GM12878 (cell line): ENCODE data around the gene TAX1BP1. TPM values are rescaled to one million over a fixed set of nuclear protein-coding genes. Genes with fewer than 3 reads are reported as not detected.

Experiments
- ATAC-seq: fragments of 200-7000 bp; cut with Tn5 transposase; 3 replicates; pipeline ENCODE4 v1.9.1; 2020; ENCODE audit warnings: mild to moderate bottlenecking, moderate library complexity
- BruUV-seq: library from RNA; stranded (reverse); fragments of 400-500 nt; replicated peaks from 2 replicates; lab custom pipeline; 2021; lab: Mats Ljungman, UMichigan
- CTCF ChIA-PET: fragments of 300-600 bp; sonication (Branson Sonifier 250); formaldehyde crosslinking; extraction: SDS; loops from one replicate; lab custom pipeline; 2021; ENCODE audit warnings: inconsistent platforms; lab: Yijun Ruan, JAX
- POLR2A ChIA-PET: fragments of 350-600 bp; formaldehyde crosslinking; extraction: SDS; loops from one replicate; lab custom pipeline; 2021; ENCODE audit warnings: inconsistent platforms; lab: Charles Lee
- RAD21 ChIA-PET: fragments of 300-600 bp; sonication (Branson Sonifier 250); formaldehyde crosslinking; loops from one replicate; lab custom pipeline; 2023; ENCODE audit warnings: antibody characterized with exemption; ENCODE audit not compliant: unreplicated experiment; lab: Charles Lee
- SMC1A ChIA-PET: fragments of 300-600 bp; sonication (Branson Sonifier 250); formaldehyde crosslinking; loops from one replicate; lab custom pipeline; 2023; ENCODE audit not compliant: unreplicated experiment, uncharacterized antibody; lab: Charles Lee
- DNase-seq: peaks from one replicate; pipeline ENCODE4 v3.0.0-alpha.2; 2011; ENCODE audit warnings: low read depth, low spot score
- FAIRE-seq: peaks from 3 replicates; lab custom pipeline; 2011; peaks lifted over from hg19 to GRCh38; lab: Jason Lieb, UNC
- H2AFZ ChIP-seq: 2 replicates; pipeline ENCODE4 v1.6.0; 2011; ENCODE audit warnings: low read depth, low read length, control low read depth; ENCODE audit not compliant: control insufficient read depth
- H3K27ac ChIP-seq: 2 replicates; pipeline ENCODE4 v1.5.1; 2011; ENCODE audit warnings: control low read depth; ENCODE audit not compliant: control insufficient read depth, insufficient read depth
- H3K27me3 ChIP-seq, 2 experiments: replicated peaks in 1 of 2; 2 replicates each; pipeline versions ENCODE4 v1.6.0 to v1.6.1; 2011; ENCODE audit warnings: low read length in 1 of 2; ENCODE audit not compliant: control insufficient read depth in 2 of 2, insufficient read depth in 2 of 2
- H3K36me3 ChIP-seq, 2 experiments: 2 replicates each; pipeline ENCODE4 v1.5.1; 2011; ENCODE audit warnings: low read length in 1 of 2; ENCODE audit not compliant: control insufficient read depth in 2 of 2, insufficient read depth in 2 of 2
- H3K4me1 ChIP-seq: 2 replicates; pipeline ENCODE4 v1.6.1; 2011; ENCODE audit warnings: mild to moderate bottlenecking, low read length, moderate library complexity, mixed read lengths; ENCODE audit not compliant: control insufficient read depth, insufficient read depth
- H3K4me2 ChIP-seq: 2 replicates; pipeline ENCODE4 v1.6.0; 2011; ENCODE audit warnings: control low read depth; ENCODE audit not compliant: control insufficient read depth, insufficient read depth
- H3K4me3 ChIP-seq: fragments of 200-600 bp; sonication (generic); 2 replicates; pipeline ENCODE4 v1.5.1; 2016
- H3K79me2 ChIP-seq: 2 replicates; pipeline ENCODE4 v1.6.0; 2011; ENCODE audit warnings: low read length; ENCODE audit not compliant: control insufficient read depth, insufficient read depth
- H3K9ac ChIP-seq: 2 replicates; pipeline ENCODE4 v1.8.0; 2011; ENCODE audit warnings: low read length, control low read depth, mixed read lengths; ENCODE audit not compliant: control insufficient read depth, insufficient read depth
- H3K9me3 ChIP-seq: replicated peaks from 3 replicates; pipeline ENCODE4 v1.5.1; 2011; ENCODE audit warnings: mild to moderate bottlenecking, low read length; ENCODE audit not compliant: control insufficient read depth, insufficient read depth
- H4K20me1 ChIP-seq: 2 replicates; pipeline ENCODE4 v1.6.0; 2011; ENCODE audit not compliant: control insufficient read depth, insufficient read depth
- DPF2 ChIP-seq: fragments of 450-650 bp; IDR thresholded peaks from 2 replicates; pipeline ENCODE4 v1.6.1; 2017; ENCODE audit warnings: mild to moderate bottlenecking
- ETV6 ChIP-seq, 2 experiments: fragments of 450-650 bp in 1 of 2; IDR thresholded peaks in 1 of 2; conservative IDR thresholded peaks in 1 of 2; 2 replicates each; pipeline ENCODE4 v1.6.1; 2014; ENCODE audit warnings: antibody characterized with exemption in 1 of 2, borderline replicate concordance in 1 of 2, low read depth in 1 of 2, mild to moderate bottlenecking in 1 of 2, moderate library complexity in 1 of 2
- FOXK2 ChIP-seq: fragments of 450-650 bp; IDR thresholded peaks from 2 replicates; pipeline ENCODE4 v1.6.1; 2017; ENCODE audit warnings: mild to moderate bottlenecking, moderate library complexity
- NR2C1 ChIP-seq: fragments of 450-650 bp; IDR thresholded peaks from 2 replicates; pipeline ENCODE4 v1.6.1; 2017; ENCODE audit warnings: antibody characterized with exemption, mild to moderate bottlenecking, moderate library complexity
- POLR2A ChIP-seq: IDR thresholded peaks from 2 replicates; pipeline ENCODE4 v1.6.1; 2011; ENCODE audit warnings: low read depth, mild to moderate bottlenecking, low read length
- SMARCA5 ChIP-seq: fragments of 450-650 bp; IDR thresholded peaks from 2 replicates; pipeline ENCODE4 v1.6.1; 2017; ENCODE audit warnings: mild to moderate bottlenecking
- SMC3 ChIP-seq: IDR thresholded peaks from 2 replicates; pipeline ENCODE4 v1.6.1; 2011; ENCODE audit warnings: low read length, improper control_type of control experiment, borderline replicate concordance
- SPI1 ChIP-seq: IDR thresholded peaks from 2 replicates; pipeline ENCODE4 v1.6.1; 2011; ENCODE audit warnings: low read depth, mild to moderate bottlenecking, low read length, moderate library complexity, borderline replicate concordance; ENCODE audit not compliant: insufficient read depth
- SREBF2 ChIP-seq: IDR thresholded peaks from 2 replicates; pipeline ENCODE4 v1.6.1; 2012; ENCODE audit warnings: mild to moderate bottlenecking, low read length
- STAT1 ChIP-seq: fragments of 450-650 bp; conservative IDR thresholded peaks from 2 replicates; pipeline ENCODE4 v1.6.1; 2014; ENCODE audit warnings: antibody characterized with exemption, mild to moderate bottlenecking
- SUZ12 ChIP-seq: fragments of 200-600 bp; sonication (generic); IDR thresholded peaks from one replicate; pipeline ENCODE4 v1.6.1; 2018; ENCODE audit warnings: antibody characterized with exemption, mild to moderate bottlenecking; ENCODE audit not compliant: unreplicated experiment
- ZNF622 ChIP-seq: fragments of 450-650 bp; IDR thresholded peaks from 2 replicates; pipeline ENCODE4 v1.6.1; 2017; ENCODE audit warnings: mild to moderate bottlenecking, inconsistent platforms
- WGBS: methylation state at CpG from one replicate; pipeline ENCODE4 v1.1.6; 2016; ENCODE audit warnings: low lambda C conversion rate; ENCODE audit not compliant: insufficient replicate concordance, insufficient coverage; ENCODE audit errors: missing lambda C conversion rate; 5-methylcytosine and 5-hydroxymethylcytosine counted together
- in situ Hi-C: fragments of 300-500 bp; cut with MboI; formaldehyde crosslinking; loops from 9 replicates; pipeline ENCODE4 v1.14.3; 2018; ENCODE audit warnings: mixed read lengths
- intact Hi-C: fragments of 100-400 bp; cut with micrococcal nuclease; formaldehyde crosslinking; loops from one replicate; pipeline ENCODE4 v1.14.2; 2022; ENCODE audit not compliant: unreplicated experiment
- polyA plus RNA-seq, 11 experiments: library from polyadenylated mRNA; depleted of rRNA in 4 of 11; unstranded in 6 of 11; stranded (reverse) in 5 of 11; fragments of >200 nt; fragmentation: Nextera tagmentation in 4 of 11; fragmentation: Illumina TruSeq in 1 of 11; extraction: Ambion mirVana in 4 of 11; extraction: Trizol in 1 of 11; gene quantifications; 1 replicate in 1 of 11; 2 replicates in 10 of 11; pipeline versions ENCODE4 v1.2.1 to v1.2.3, GENCODE V29; 2011 to 2016; ENCODE audit warnings: inconsistent platforms in 2 of 11, missing spikeins in 2 of 11, low read depth in 1 of 11
- total RNA-seq, 4 experiments: library from RNA; depleted of rRNA in 3 of 4; stranded (reverse); fragments of >200 nt in 3 of 4; fragmentation: Illumina TruSeq in 1 of 4; extraction: Trizol in 1 of 4; gene quantifications; 2 replicates each; pipeline versions ENCODE4 v1.2.1 to v1.2.3, GENCODE V29; 2013 to 2021
- TF ChIP-seq, protein P1 (sequence below): IDR thresholded peaks from 2 replicates; pipeline ENCODE4 v1.6.1; 2012; ENCODE audit warnings: low read depth, low read length, improper control_type of control experiment
- TF ChIP-seq, protein P2 (sequence below): IDR thresholded peaks from 2 replicates; pipeline ENCODE4 v1.6.1; 2011; ENCODE audit warnings: borderline replicate concordance, low read depth, mild to moderate bottlenecking, moderate library complexity, mixed read lengths, low read length; ENCODE audit not compliant: insufficient read depth; ENCODE audit errors: extremely low read length
- TF ChIP-seq, protein P3 (sequence below): fragments of 450-650 bp; IDR thresholded peaks from 2 replicates; pipeline ENCODE4 v1.6.1; 2017; ENCODE audit warnings: mild to moderate bottlenecking, moderate library complexity
- TF ChIP-seq, protein P4 (sequence below): fragments of 450-650 bp; IDR thresholded peaks from 2 replicates; pipeline ENCODE4 v1.6.1; 2017; ENCODE audit warnings: antibody characterized with exemption, mild to moderate bottlenecking, moderate library complexity

The TAX1BP1 gene
- total and polyA plus RNA-seq, 10 of the 15 experiments (the other 5 are each of a cell fraction or from before 2014, with no cell fraction given): 30.8 to 105 (median 52.0) TPM

DNA sequence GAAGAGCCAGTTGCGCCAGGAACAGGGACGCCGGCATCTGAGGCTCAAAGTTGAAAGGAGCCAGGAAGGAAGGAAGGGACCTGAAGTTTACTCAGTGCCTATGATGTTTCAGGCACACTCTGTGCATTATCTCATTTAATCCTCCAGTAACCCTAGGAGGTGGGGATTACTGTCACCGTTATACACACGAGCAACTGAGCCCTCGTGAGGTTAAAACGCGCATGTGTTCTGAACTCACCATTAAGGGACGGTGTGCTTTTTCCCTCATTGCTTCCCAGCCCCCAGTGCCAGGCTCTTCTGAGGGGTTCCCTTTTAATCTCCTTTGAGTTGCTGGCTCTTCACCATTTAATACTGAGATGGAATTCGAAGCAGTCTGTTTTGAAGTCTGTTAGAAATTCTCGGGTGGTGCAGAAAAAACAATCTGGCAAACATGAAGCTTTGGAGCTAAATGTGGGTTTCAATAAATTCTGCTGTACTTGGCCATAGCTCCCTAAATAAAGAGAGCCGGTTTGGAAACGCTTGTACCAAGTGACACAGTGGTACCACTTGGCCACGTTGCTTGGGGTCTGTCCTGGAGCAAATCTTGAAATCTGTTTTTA is 102.2 kb downstream of the TAX1BP1 start:
- H3K27ac ChIP-seq: no peak overlapping the region
- FAIRE-seq (no peak), ATAC-seq (no peak), DNase-seq (no peak)
- no peaks in the 10 kb centered on the region for H4K20me1 ChIP-seq
- H3K4me3 ChIP-seq: no peak overlapping the region
- intact Hi-C loops: loop anchor here (5.0 kb wide), 1 partner anchor 80 kb away; no protein-coding TSS in a partner anchor
- no peaks in the 10 kb centered on the region for H3K79me2 ChIP-seq
- ChIA-PET CTCF (no interaction called here), SMC1A (interaction anchor here (0.6 to 1.0 kb wide), 2 partner anchors 17 to 79 kb away, joined by 3 to 4 read pairs; no protein-coding TSS in a partner anchor), RAD21 (no interaction called here), POLR2A (no interaction called here)
- in situ Hi-C loops: no loop called here
- H3K36me3 ChIP-seq: no peaks in the 10 kb centered on the region
- WGBS: 59% methylated on average over 14 of the region's 14 CpGs
- no peak overlapping the region for H2AFZ ChIP-seq
- no TSS peak for BruUV-seq
- no peaks in the 10 kb centered on the region for H3K9me3 ChIP-seq
- H3K9ac ChIP-seq: no peak overlapping the region
- no peaks in the 10 kb centered on the region for H3K27me3 ChIP-seq
- H3K4me1 ChIP-seq: no peaks in the 10 kb centered on the region
- H3K4me2 ChIP-seq: no peak overlapping the region
- no peak for TF ChIP-seq ZNF622
- no peak for TF ChIP-seq DPF2
- TF ChIP-seq SPI1: no peak
- TF ChIP-seq SUZ12: no peak
- TF ChIP-seq SREBF2: no peak
- TF ChIP-seq, protein P1, sequence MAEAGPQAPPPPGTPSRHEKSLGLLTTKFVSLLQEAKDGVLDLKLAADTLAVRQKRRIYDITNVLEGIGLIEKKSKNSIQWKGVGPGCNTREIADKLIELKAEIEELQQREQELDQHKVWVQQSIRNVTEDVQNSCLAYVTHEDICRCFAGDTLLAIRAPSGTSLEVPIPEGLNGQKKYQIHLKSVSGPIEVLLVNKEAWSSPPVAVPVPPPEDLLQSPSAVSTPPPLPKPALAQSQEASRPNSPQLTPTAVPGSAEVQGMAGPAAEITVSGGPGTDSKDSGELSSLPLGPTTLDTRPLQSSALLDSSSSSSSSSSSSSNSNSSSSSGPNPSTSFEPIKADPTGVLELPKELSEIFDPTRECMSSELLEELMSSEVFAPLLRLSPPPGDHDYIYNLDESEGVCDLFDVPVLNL: no peak
- TF ChIP-seq STAT1: no peak
- no peak for TF ChIP-seq POLR2A
- no peak for TF ChIP-seq NR2C1
- TF ChIP-seq SMC3: no peak
- TF ChIP-seq, protein P2, sequence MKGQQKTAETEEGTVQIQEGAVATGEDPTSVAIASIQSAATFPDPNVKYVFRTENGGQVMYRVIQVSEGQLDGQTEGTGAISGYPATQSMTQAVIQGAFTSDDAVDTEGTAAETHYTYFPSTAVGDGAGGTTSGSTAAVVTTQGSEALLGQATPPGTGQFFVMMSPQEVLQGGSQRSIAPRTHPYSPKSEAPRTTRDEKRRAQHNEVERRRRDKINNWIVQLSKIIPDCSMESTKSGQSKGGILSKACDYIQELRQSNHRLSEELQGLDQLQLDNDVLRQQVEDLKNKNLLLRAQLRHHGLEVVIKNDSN: no peak
- TF ChIP-seq, protein P3, sequence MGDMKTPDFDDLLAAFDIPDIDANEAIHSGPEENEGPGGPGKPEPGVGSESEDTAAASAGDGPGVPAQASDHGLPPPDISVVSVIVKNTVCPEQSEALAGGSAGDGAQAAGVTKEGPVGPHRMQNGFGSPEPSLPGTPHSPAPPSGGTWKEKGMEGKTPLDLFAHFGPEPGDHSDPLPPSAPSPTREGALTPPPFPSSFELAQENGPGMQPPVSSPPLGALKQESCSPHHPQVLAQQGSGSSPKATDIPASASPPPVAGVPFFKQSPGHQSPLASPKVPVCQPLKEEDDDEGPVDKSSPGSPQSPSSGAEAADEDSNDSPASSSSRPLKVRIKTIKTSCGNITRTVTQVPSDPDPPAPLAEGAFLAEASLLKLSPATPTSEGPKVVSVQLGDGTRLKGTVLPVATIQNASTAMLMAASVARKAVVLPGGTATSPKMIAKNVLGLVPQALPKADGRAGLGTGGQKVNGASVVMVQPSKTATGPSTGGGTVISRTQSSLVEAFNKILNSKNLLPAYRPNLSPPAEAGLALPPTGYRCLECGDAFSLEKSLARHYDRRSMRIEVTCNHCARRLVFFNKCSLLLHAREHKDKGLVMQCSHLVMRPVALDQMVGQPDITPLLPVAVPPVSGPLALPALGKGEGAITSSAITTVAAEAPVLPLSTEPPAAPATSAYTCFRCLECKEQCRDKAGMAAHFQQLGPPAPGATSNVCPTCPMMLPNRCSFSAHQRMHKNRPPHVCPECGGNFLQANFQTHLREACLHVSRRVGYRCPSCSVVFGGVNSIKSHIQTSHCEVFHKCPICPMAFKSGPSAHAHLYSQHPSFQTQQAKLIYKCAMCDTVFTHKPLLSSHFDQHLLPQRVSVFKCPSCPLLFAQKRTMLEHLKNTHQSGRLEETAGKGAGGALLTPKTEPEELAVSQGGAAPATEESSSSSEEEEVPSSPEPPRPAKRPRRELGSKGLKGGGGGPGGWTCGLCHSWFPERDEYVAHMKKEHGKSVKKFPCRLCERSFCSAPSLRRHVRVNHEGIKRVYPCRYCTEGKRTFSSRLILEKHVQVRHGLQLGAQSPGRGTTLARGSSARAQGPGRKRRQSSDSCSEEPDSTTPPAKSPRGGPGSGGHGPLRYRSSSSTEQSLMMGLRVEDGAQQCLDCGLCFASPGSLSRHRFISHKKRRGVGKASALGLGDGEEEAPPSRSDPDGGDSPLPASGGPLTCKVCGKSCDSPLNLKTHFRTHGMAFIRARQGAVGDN: no peak
- TF ChIP-seq SMARCA5: no peak
- TF ChIP-seq, protein P4, sequence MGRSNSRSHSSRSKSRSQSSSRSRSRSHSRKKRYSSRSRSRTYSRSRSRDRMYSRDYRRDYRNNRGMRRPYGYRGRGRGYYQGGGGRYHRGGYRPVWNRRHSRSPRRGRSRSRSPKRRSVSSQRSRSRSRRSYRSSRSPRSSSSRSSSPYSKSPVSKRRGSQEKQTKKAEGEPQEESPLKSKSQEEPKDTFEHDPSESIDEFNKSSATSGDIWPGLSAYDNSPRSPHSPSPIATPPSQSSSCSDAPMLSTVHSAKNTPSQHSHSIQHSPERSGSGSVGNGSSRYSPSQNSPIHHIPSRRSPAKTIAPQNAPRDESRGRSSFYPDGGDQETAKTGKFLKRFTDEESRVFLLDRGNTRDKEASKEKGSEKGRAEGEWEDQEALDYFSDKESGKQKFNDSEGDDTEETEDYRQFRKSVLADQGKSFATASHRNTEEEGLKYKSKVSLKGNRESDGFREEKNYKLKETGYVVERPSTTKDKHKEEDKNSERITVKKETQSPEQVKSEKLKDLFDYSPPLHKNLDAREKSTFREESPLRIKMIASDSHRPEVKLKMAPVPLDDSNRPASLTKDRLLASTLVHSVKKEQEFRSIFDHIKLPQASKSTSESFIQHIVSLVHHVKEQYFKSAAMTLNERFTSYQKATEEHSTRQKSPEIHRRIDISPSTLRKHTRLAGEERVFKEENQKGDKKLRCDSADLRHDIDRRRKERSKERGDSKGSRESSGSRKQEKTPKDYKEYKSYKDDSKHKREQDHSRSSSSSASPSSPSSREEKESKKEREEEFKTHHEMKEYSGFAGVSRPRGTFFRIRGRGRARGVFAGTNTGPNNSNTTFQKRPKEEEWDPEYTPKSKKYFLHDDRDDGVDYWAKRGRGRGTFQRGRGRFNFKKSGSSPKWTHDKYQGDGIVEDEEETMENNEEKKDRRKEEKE: no peak
- TF ChIP-seq FOXK2: no peak
- no peak for TF ChIP-seq ETV6 (conservative IDR thresholded peaks at IDR 0.05 in 1 of 2, IDR thresholded peaks at IDR 0.05 in 1 of 2; ENCODE audit: borderline replicate concordance in 1 of 2, low read depth in 1 of 2)
